Chondrocyte (in vitro differentiated cells): ENCODE results near the gene LIMK1. TPM values are rescaled to one million over a fixed set of nuclear protein-coding genes. Genes with fewer than 3 reads are reported as not detected.

Experiments used
- DNase-seq: peaks from one replicate; pipeline ENCODE4 v3.0.0; 2021; ENCODE audit warnings: mixed read lengths, low spot score
- H3K27ac Mint-ChIP-seq: one replicate; pipeline ENCODE4 v1.8.0; 2021; ENCODE audit warnings: mild to moderate bottlenecking, moderate library complexity, mixed read lengths; ENCODE audit not compliant: unreplicated experiment
- H3K27me3 Mint-ChIP-seq: 2 replicates; pipeline ENCODE4 v1.8.0; 2021; ENCODE audit warnings: low read depth, mixed read lengths
- H3K36me3 Mint-ChIP-seq: 2 replicates; pipeline ENCODE4 v1.8.0; 2021; ENCODE audit warnings: low read depth, mixed read lengths
- H3K4me1 Mint-ChIP-seq: 2 replicates; pipeline ENCODE4 v1.8.0; 2021; ENCODE audit warnings: low read depth, mild to moderate bottlenecking, mixed read lengths
- H3K4me3 Mint-ChIP-seq: one replicate; pipeline ENCODE4 v1.8.0; 2021; ENCODE audit warnings: mild to moderate bottlenecking, moderate library complexity, mixed read lengths; ENCODE audit not compliant: unreplicated experiment
- H3K9me3 Mint-ChIP-seq: 2 replicates; pipeline ENCODE4 v1.8.0; 2021; ENCODE audit warnings: low read depth, mixed read lengths
- CTCF ChIP-seq: fragments of 200-600 bp; sonication (generic); IDR thresholded peaks from 2 replicates; pipeline ENCODE4 v1.5.0; 2021; ENCODE audit warnings: antibody characterized with exemption, mild to moderate bottlenecking, moderate library complexity
- long read RNA-seq: library from polyadenylated mRNA; stranded (forward); transcript quantifications from one replicate; pipeline ENCODE4 v2.0.0, GENCODE V29; 2021
- total RNA-seq: library from RNA; stranded (reverse); gene quantifications from 3 replicates; pipeline ENCODE4 v1.2.1, GENCODE V29; 2021

The LIMK1 gene
- total RNA-seq, result 39.1 to 46.5 TPM (median 41.5 TPM) in 3 replicates
- long read RNA-seq, result 0 reads

DNA sequence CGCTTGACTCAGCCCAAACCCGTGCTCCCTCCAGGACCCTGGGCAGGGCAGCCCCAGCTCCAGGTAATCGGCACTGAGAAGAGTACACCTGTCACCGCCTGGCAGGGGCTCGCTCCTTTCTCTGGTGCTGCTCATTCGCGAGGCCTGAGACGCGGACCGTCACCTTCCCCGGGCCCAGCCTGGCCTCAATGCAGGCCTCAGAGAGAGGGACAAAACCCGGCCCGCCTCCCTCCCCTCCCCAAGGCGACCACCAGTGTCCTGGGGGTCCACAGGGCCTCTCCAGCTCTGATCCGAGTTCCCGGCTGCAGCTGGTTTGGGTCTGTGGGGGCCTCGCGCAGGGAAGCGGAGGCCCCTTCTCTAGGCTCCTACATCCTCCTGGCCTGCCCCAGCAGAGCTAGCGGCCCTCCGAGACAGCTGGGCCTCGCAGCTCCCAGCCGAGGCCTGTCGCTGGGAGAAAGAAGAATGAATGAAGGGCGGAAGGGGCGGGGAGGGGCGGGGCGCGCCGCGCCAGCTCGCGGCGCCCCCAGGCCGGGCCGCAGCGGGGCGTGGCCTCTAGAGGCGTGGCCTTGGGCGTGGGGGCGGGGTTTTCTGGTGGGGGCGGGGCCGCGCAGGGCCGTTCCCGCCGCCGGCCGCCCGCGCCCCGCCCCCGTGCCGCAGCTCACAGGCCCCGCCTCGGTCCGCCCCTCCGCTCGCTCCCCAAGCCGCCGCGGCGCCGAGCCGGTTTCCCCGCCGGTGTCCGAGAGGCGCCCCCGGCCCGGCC is at the start of gene LIMK1:
Gene LIMK1 (plus strand): TSS at position 688 of the 760 bp plus-strand sequence. CDS start 187 bp downstream, outside the sequence.
- H3K36me3 Mint-ChIP-seq, result peaks cover 6% of the 10 kb centered on the region
- no peak for DNase-seq
- peaks cover 33% of the 10 kb centered on the region for H3K4me1 Mint-ChIP-seq
- no peaks in the 10 kb centered on the region for H3K27me3 Mint-ChIP-seq
- H3K27ac Mint-ChIP-seq, result peak within 1 kb of the TSS; percentile 68
- no peaks in the 10 kb centered on the region for H3K9me3 Mint-ChIP-seq
- TF ChIP-seq CTCF, result no peak
- H3K4me3 Mint-ChIP-seq, result peak within 1 kb of the TSS; percentile 79

DNA sequence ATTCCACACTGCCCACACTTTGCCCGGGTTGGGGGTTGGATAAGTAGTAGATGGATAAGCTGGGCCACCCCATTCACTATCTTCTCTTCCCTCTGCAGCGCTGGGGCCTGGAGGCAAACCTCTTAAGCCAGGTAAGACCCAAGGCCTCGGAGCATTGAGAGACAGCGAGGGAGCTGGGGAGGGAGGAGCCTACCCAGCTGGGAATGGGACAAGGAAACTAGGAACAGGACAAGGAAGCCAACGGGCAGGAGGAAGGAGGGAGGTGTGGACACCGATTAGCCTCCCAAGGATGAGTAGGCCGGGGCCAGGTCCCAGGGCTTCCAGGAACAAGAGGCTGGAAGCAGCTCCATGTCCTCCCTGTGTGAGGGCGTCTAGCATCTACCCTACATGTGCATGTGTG is 46.0 kb upstream of the LIMK1 start:
- no peak for TF ChIP-seq CTCF
- Mint-ChIP-seq H3K36me3 (peaks cover 63% of the 10 kb centered on the region), H3K4me3 (peak overlapping the region; percentile 24), H3K27me3 (no peaks in the 10 kb centered on the region), H3K4me1 (peaks cover 47% of the 10 kb centered on the region), H3K27ac (peak overlapping the region; percentile 82), H3K9me3 (no peaks in the 10 kb centered on the region)
- DNase-seq, result no peak

- peaks cover 61% of the 10 kb centered on the region for H3K36me3 Mint-ChIP-seq
- no peak for TF ChIP-seq CTCF
- H3K9me3 Mint-ChIP-seq, result no peaks in the 10 kb centered on the region
- H3K27ac Mint-ChIP-seq, result peak overlapping the region; percentile 82
- no peaks in the 10 kb centered on the region for H3K27me3 Mint-ChIP-seq
- peak overlapping the region; percentile 20 for H3K4me3 Mint-ChIP-seq
- DNase-seq, result no peak
- peaks cover 44% of the 10 kb centered on the region for H3K4me1 Mint-ChIP-seq
These were observed 45.2 kb upstream of the LIMK1 start for GRCh38 chr7:74038194-74038961.

- Mint-ChIP-seq H3K4me1 (peaks cover 45% of the 10 kb centered on the region), H3K36me3 (peaks cover 62% of the 10 kb centered on the region), H3K27ac (peak overlapping the region; percentile 82), H3K9me3 (no peaks in the 10 kb centered on the region), H3K4me3 (no peak overlapping the region), H3K27me3 (no peaks in the 10 kb centered on the region)
- no peak for DNase-seq
- no peak for TF ChIP-seq CTCF
These were observed 44.3 kb upstream of the LIMK1 start for GRCh38 chr7:74039337-74039736.

DNA sequence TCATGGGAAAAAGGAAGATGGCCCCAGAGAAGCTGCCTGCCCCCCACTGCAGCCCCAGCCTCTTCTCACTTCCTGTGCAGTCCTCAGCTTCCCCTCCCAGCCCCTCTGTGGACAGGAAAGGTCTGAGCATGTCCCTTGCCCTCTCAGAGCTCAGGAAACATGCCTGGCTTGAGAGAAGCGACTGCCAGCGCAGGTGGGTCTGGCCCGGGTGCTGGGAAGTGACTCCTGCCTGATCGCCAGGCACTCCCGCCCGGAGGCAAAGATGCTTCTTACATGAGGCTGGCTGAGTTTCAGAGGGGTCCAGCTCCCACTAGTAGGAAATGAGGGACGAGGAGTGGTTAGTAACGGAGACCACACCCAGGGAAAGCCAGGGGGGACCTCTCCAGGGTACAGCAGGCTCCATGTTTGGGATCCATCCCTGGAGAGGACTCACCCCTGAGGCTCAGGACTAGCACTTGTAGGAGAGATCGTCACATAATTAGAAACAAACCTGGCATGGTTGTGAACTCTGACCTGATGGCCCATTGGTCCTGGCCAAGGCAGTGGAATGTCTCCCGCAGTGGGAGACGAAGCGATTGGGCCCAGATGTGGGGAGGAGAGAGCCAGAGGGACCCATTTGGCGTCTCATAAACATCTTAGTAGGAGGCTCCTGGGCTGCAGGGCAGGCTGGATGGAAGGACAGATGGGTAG is 43.4 kb upstream of the LIMK1 start:
- Mint-ChIP-seq H3K4me1 (peaks cover 38% of the 10 kb centered on the region), H3K27me3 (no peaks in the 10 kb centered on the region), H3K27ac (peak overlapping the region; percentile 90), H3K9me3 (no peaks in the 10 kb centered on the region), H3K36me3 (peaks cover 56% of the 10 kb centered on the region), H3K4me3 (no peak overlapping the region)
- TF ChIP-seq CTCF, result no peak
- DNase-seq, result no peak
